CD4-positive, alpha-beta T cell treated with Interleukin-21 for 1 hour (primary cell): ENCODE data around the gene GNG11.
"Not testable (repeated sequence)": the region's sequence is repeated elsewhere in the genome, so short reads cannot be mapped to it uniquely, and the experiment has no call there.

Source experiments
- DNase-seq: peaks from one replicate; pipeline ENCODE4 v3.0.0-alpha.2; 2020

The GNG11 gene

DNA sequence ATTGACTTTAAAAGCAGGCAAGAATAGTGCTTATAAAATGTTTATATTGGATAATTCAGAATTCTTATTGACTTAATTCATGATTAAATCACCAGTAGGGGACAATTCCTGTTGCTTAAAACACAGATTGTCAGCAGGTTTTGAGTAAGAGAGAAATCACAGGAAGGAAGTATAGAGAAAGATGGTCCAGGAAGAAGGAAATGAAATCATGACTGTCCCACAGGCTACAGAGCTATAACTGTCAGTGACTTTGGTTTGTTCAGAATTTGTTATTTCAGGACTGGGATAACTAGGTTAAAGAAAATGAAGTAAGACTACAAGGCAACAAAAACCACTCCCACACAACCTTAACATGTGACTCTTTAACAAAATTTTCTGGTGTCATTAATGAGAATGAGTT is 8.3 kb upstream of the GNG11 start:
- DNase-seq, result no peak

DNA sequence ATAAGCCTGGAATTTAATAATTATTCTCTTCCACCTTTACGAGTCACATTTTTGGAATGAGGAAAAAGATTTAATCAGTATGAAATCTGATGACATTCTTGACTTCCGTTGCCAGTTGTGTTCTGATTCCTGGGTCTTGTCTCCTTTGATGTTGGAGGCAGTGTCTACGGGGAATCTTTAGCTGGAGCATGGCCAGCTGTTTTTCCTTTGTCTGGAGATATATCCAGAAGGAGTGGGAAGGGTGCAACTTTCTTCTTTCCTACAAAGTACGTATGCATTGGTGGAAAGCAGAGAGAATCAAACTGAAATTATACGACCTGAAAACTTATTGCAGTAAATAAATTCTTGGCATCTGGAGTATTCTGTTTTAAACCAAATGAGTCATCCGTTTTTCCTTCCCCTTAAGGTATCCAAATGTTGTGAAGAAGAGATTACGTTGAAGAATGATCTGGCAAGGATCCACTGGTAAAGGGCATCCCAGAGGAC is 6.9 kb upstream of the GNG11 start:
- no peak for DNase-seq

DNA sequence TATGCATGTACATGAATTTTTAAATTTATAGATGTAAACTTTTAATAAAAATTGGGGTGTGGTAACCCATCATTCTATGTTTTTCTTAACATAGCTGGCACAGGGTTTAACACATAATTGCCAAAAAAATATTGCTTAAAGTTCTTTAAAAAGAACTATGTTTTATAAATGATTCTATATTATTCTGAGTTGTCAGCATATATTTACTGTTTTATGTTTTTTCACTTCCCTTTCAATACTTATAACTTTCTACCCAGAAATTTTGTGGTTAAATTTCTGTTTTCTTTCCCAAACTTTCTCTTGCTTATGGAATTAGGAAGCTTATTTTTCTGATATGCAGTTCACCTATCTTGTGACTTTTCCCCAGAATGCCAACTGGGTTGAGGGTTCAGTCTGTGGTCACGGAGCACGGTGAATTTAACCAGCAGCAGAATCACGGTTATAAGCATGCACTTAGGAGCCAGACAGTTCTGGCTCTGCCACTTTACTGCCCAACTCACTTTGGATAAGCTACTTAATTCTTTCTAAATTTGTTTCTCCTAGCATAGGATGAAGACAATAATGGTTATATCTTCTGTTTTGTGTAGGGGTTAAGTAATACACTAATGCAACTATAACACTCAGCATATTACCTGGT is 6.2 kb upstream of the GNG11 start:
- not testable (repeated sequence) for DNase-seq

DNA sequence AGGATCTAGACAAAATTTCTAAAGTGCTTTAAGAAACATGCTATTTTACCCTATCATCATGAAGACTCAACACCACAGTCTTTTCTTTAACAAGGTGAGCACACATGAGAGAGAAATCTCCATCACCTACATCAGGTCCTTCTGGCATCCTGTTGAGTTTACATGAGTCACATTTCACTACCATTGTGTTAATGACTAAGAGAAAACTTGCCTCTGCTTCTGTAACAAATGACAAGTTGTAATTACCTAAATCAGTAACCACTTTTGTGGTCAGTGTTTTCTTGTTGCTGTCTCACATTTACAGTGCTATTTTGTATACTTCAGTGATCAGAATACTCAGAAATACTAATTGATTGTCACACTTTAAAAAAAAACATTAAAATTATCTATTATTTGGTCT is 5.6 kb upstream of the GNG11 start:
- not testable (repeated sequence) for DNase-seq

DNA sequence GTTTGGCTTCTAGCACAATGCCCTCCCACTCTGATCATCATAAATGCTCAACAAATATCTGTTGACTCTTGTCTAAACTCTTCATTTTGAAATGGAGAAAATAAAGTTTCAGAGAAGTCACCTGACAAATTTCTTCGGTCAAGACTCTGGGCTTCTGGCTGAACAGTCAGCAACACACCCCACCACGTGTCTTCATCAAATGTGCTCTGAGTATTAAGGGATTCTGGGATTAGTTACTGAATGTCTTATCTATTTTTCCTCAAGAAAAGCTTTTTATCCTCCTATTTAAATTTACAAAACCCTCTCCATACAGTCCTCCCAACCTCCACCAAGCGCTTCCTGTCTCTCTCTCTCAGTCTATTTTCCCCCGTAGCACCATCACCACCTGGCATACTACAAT is 5.2 kb upstream of the GNG11 start:
- DNase-seq, result not testable (repeated sequence)

DNA sequence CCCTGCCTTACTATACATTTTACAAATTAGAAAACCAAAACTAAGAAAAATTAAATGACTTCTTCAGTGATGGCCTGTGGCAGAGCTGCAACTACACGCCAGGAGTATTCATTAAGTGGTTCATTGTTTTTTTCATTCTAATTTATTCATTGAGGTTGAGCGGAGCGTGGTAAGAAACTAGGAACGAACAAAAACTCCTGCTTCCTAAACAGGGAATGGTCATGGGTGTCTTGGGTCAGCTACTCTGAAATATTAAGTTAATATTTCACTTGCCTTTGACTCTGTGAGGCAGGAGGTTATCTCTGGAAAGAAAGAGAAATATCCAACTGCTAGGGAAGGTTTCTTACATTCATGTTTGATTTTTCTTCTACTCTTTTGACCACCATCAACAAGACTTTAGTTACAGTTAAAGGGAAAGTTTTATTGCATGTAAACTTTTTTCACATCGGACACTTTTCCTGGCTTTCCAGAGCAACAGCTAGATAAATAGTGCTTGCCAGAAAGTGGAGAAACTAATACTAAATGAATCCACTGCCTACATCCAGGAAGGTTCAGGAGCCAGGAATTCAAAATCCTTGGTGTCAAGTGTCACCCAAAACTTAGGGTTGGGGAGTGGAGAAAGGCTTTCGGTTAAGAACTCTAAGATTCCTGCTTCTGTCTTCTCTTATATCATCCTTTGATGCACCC is 896 bp upstream of the GNG11 start:
- DNase-seq, result no peak

DNA sequence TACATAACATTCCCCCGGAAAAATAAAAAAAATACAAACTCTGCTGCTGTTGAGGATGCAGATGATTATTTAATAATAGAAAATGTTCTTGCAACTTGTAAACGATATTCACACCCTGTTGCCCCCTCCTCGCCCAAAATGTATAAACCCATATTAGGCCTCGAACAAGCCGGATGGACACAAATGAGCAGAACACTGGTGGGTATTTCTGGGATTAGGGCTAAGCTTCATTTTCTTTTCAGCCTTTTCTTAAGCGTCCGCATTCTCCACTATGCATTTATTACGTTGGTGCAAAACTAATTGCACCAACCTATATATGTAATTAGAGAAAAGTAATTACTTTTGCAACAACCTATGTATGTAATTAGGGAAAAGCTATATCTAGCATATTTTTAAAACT is 349 bp upstream of the GNG11 start:
- no peak for DNase-seq

DNA sequence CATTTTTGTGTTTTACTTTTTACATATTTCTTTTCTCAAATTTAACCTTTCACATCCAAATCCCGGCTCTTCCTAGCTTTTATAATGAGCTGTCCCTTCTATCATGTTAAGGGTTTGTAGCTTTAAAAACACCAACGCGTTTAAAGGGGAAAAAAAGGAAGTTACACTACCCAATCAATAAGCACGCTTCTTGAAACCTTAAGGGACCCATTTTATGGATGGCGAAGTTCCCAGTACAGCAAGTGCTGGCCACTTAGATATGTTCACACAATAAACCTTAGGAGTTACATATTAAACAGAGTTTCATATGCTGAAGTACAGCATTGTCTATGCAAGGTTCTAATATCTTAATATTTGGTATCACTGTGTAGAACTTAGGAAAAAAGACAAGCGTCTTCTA is 1.8 kb downstream of the GNG11 start:
- no peak for DNase-seq

DNA sequence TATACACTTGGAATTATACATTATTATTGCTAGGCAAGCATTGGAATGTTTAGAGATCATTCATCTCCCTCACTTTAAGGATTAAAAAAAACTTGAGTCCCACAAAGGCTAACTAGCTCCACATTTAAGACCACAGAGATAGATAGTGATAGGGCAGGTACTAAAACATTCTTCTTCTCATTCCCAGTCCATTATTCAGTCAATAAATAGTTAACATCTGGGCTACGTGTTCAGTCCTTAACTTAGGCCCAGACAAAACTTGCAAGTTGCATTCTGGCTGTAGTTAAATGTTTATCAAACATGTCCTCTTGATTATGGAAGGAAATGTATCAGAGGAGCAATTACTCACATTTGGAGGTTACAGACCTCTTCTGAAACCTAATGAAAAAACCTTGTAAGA is 2.4 kb downstream of the GNG11 start:
- DNase-seq, result no peak

DNA sequence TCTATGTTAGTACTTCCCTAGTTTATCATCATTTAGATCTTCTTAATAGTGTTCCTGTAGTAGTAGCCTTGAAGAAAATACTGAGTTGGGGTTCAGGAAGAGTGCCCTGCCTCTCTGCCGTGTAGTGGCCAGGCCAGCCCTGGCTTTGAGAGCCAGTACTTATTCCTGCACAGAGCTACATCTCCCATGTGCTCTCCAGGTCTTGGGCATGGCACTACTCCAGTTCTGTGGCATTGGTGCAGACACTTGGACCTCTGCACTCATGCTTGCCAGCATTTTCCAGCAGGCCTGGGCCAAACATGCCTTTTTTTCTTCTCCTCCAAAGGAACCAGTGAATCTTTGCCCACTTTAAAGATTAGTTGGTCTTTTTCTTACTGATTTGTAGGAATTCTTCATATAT is 5.3 kb downstream of the GNG11 start:
- DNase-seq, result no peak

DNA sequence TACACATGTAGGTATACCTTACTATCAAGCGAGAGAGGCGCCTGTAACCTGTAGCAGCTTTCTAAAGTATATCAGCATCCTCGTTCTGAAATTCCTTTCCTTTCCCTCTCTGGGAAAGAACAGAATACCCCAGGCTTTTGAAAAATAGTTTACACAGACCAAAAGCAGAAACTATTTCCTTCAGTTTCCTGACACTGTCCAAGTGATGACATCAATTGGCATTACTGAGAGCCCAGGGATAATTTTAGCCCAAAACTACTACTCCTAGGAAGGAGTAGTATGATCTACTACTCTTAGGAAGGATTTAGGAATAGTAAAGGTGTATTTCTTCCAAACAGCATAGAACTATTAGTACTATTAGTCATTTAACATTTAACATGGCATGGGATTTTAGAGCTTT is 6.0 kb downstream of the GNG11 start:
- DNase-seq, result no peak

DNA sequence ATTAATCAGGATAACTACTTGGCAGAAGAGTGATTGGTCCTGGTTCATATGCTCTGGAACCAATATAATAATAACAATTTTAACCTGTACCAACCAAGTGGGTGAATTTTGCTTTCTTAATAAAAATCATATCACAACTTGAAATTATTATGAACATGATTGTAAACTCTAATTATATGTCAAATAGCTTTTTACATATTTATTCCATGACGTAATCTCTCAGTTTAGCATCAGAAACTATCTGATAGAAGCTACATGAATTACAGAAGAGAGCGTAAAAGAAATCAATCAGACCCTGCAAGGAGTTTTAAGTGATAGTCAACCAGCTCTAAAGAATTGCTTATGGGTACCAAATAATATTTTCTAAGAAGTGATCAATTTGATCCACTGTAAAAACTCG is 10.1 kb downstream of the GNG11 start:
- no peak for DNase-seq

DNA sequence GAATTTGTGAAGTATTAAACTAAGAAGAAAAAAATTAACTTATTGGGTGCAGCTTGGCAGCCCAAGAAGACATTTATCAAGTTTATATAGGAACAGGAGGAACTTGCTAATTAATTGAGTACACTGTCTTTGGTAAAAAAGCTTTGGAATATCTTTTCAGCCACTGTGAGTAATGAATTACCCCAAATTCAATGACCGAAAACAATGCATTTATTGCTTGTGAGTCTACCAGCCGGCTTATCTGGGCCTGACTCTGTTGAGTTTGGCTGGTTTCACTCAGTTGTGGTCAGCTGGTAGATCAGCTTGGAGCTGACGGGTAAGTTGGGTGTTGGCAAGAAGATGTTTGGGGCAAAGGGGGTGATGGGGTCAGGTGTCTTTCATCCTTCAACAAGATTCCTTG is 11.6 kb downstream of the GNG11 start:
- no peak for DNase-seq

DNA sequence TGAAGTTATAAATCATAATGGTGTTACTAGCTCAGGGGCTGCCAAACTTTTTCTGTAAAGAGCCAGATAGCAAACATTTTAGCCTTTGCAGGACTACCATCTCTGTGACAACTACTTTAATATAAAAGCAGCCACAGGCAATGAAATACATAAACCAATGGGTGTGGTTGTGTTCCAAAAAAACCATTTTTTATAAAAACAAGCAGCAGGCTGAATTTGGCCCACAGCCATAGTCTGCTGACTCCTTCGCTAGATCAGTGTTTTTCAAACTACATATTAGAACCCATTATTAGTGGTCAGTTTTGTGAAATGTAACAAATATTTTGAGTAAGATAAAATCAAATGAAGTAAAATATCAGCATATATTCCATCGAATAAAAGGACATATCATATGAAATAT is 13.6 kb downstream of the GNG11 start:
- DNase-seq, result no peak

DNA sequence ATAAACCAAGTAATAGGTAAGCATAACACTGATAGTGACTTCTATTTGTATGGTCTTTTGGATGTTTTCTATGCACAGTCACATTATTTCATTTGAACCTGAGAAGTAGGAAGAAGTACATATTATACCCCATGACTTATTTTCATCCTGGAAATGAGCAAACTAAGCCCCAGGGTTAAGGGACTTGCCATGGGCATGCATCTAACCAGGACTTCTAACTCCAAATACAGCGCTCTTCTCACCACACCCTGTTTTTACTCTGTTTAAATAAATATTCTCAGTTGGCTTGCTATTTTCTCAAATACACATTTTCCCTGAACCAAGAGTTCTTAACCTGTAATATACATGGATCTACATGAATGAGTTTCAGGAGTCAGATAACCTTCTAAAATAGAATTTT is 16.3 kb downstream of the GNG11 start:
- no peak for DNase-seq

DNA sequence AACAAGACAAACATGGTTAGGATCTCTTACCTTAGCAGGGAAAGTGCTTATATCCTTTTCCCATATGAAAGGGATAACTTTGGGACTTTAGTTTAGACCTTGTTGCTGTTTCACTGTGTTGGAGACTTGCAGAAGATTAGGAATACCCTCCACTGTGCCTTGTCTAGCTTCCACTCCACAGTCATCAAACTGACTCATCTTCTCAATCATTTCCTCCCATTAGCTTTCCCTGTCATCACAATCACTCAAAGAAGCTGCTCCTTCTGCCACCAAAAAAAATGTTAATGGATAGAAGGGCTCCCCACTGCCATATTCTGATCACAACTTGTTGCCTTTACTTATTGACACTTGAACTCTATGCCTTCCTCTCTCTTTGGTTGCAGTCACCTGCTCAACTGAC is 16.8 kb downstream of the GNG11 start:
- DNase-seq, result no peak

DNA sequence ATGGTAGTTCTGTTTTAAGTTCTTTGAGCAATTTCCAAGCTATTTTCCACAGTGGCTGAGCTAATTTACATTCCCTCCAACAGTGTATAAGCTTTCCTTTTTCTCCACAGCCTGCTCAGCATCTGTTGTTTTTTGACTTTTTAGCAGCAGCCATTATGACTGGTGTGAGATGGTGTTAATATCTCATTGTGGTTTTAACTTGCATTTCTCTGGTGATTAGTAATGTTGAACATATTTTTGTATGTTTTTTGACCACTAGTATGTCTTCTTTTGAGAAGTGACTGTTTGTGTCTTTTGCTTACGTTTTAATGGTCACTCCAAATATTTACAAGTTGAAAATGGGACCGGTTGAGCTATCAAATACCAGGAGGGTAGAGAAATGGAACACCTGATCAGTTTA is 20.4 kb downstream of the GNG11 start:
- DNase-seq, result no peak

DNA sequence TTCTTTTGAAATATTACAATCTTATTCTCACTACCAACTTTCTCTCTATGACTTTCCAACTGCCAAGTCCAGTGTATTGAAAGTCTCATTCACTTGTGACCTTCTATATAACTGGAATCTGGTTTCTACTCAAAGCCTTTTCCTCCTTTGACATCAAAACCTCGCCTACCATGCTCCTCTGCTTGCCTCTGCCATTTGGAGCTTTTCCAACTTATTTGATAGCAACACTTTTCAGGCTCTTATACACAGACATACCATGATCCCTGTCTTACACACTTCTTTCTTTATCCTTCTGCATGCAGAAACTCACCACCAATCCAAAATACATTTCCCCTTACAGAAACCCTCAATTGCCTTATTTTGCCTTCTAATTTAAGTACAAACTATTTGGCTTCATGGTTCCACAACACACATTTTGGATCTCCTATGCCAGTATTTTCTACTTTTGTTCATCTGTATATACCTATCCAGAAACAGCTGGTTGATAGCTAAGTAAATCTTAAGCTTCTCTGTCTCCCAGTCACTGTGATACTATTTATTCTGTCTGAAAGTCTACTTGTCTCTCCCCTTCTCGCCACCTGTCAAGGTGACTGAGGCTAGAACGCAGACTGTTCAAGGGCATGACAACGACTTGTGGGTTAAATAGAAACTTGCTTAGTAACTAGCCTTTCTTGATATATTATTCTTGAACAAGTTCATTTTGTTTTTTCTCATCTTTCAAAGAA is 22.4 kb downstream of the GNG11 start:
- no peak for DNase-seq

DNA sequence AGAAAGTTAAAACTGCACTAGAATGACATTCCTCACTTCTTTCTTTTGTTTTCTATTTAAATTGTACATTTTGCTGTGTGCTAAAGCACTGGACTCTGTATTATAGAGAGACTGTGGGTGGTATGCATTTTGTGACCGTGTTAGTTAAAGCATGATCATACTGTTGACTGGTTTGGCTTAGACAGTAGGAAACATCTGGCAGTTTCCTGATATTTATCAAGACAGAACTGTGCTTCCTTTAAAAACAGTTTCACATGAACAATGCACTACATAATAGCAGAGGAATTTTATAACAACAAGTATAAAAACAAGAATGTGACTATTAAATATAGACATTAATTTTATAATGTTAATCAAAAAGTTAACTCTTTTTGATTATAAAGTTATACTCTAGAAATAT is 23.1 kb downstream of the GNG11 start:
- DNase-seq, result no peak

DNA sequence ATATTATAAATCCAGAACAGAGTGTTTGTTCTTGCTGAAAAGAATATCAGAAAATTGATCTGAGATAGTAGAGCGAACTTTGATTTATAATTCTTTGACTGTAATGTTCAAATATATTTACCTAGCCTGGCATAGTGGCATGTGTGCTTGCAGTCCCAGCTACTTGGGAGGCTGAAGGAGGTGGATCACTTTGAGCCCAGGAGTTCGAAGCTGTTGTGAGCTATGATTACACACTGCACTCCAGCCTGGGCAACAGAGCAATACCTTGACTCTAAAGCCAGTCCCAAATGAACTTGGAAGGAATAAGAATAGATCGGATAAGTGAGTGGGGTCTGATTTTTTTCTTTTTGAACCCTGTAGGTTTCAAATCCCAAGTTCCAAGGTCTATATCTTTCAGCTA is 23.5 kb downstream of the GNG11 start:
- DNase-seq, result no peak

DNA sequence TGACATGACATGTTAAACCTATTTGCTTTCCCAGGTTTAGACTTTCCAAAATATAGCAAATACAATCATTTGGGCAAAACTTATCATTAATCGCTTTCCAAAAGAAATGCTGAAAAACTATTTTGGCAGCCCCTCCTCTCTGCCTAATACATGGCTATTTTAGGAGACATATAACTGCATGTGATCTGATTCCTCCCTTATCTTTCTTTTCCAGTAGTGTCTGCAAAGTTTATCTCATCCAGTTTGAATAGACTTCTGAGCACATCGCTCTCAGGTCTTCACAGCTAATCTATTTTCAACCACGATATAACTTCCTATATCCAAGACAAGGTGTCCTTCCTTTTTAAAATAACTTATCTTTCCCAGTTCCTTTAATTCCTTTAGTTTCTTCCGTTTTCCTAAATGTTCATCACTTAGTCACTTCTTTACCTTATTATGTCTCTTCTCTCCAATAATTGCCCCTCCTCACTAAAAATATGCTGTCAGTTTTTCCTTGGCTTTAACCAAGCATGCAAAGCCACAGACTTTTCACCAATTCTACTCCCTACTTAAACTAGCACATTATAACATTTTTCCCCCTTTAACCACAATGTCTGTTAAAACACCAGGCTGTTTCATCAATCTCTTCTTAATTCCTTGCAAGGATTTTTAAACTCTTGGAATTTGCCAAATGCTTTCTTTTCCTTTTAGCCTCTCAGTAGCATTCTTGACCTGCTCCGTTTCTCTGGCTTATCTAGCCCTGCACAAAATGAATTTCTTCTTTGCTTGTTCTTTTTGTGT is 24.4 kb downstream of the GNG11 start:
- DNase-seq, result no peak

DNA sequence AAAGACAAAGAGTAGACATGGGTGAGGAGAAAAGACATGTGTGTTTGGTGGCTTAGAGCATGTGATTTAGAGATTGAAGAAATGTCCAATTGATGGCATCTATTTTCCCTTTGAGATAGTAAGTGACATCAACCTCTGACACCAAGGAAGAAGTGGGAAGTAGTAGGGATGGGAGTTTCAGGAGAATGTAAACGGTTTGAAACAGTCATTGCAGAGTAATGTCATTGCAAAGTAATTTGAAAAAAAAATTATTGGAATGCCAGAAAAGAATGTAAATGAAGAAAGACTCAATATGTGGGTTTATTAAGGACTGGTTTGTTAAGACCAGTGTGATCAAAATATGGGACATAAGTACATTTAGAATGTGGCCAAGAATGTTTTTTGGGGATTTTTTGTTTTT is 26.6 kb downstream of the GNG11 start:
- no peak for DNase-seq

DNA sequence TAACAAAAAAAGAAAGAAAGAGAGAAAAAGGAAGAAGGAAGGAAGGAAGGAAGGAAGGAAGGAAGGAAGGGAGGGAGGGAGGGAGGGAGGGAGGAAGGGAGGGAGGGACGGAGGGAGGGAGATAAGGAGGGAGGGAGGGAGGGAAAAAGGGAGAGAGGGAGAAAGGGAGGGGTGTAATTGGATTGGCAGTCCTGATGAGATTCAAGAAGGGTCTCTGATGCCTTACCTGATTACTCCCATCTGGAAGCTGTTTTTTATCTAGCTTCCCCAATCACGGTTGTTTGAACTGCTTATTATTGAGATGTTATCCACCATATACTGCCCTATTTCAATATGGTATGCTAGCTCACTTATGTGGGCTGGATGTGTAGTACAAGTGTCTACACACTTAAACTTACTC is 27.3 kb downstream of the GNG11 start:
- DNase-seq, result no peak

DNA sequence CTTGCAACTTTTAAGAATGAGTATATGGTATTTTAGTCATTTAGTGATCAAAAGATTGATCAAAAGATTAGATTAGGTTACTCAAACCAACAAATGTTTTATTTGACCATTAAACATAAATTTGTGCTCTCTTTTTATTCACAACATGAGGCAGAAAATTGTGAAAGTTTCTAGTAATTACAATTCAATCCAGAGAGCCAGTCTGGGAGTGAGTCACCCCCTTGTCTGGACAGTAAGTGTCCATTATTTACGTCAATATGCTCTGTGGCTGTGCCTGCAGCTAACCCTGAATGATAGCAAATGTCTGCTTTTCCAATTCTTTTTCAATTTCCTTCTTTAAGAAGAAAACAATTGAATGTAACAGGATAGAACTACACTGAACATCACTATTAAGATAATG is 27.9 kb downstream of the GNG11 start:
- DNase-seq, result no peak
